ENCODE results near the gene UGT1A5.

Gene UGT1A5

GRCh38 chr2:233817361-233817911 lies 104.7 kb downstream of the UGT1A5 start:
- DNase-seq (ENCODE audit: insufficient read length) (no peak), FAIRE-seq (no peak)
- TF ChIP-seq TAF1 (IDR thresholded peaks at IDR 0.05; ENCODE audit: borderline replicate concordance, low read depth, low read length), result no peak
- TF ChIP-seq POLR2A (IDR thresholded peaks at IDR 0.05; ENCODE audit: low read depth, low read length), result no peak
- no peak for TF ChIP-seq POLR2AphosphoS5 (IDR thresholded peaks at IDR 0.05; ENCODE audit: low read depth, low read length)

- no peak for FAIRE-seq
- TF ChIP-seq POLR2AphosphoS5 (IDR thresholded peaks at IDR 0.05; ENCODE audit: low read depth, low read length), result no peak
- TF ChIP-seq TAF1 (IDR thresholded peaks at IDR 0.05; ENCODE audit: borderline replicate concordance, low read depth, low read length), result no peak
- no peak for TF ChIP-seq POLR2A (IDR thresholded peaks at IDR 0.05; ENCODE audit: low read depth, low read length)
- no peak for DNase-seq (ENCODE audit: insufficient read length)
Observed at GRCh38 chr2:233817995-233818638, 105.4 kb downstream of the UGT1A5 start.

GRCh38 chr2:233818639-233819621 lies 106.2 kb downstream of the UGT1A5 start:
- TF ChIP-seq POLR2AphosphoS5 (IDR thresholded peaks at IDR 0.05; ENCODE audit: low read depth, low read length) (no peak), POLR2A (IDR thresholded peaks at IDR 0.05; ENCODE audit: low read depth, low read length) (no peak), TAF1 (IDR thresholded peaks at IDR 0.05; ENCODE audit: borderline replicate concordance, low read depth, low read length) (no peak)
- DNase-seq (ENCODE audit: insufficient read length), result no peak
- FAIRE-seq, result no peak

- TF ChIP-seq POLR2A (IDR thresholded peaks at IDR 0.05; ENCODE audit: low read depth, low read length) (no peak), TAF1 (IDR thresholded peaks at IDR 0.05; ENCODE audit: borderline replicate concordance, low read depth, low read length) (no peak), POLR2AphosphoS5 (IDR thresholded peaks at IDR 0.05; ENCODE audit: low read depth, low read length) (no peak)
- FAIRE-seq (no peak), DNase-seq (ENCODE audit: insufficient read length) (no peak)
Observed at GRCh38 chr2:233819884-233820773, 107.4 kb downstream of the UGT1A5 start.

- no peak for FAIRE-seq
- TF ChIP-seq POLR2AphosphoS5 (IDR thresholded peaks at IDR 0.05; ENCODE audit: low read depth, low read length) (no peak), TAF1 (IDR thresholded peaks at IDR 0.05; ENCODE audit: borderline replicate concordance, low read depth, low read length) (no peak), POLR2A (IDR thresholded peaks at IDR 0.05; ENCODE audit: low read depth, low read length) (no peak)
Observed at GRCh38 chr2:233820774-233821105, 108.0 kb downstream of the UGT1A5 start.

DNA sequence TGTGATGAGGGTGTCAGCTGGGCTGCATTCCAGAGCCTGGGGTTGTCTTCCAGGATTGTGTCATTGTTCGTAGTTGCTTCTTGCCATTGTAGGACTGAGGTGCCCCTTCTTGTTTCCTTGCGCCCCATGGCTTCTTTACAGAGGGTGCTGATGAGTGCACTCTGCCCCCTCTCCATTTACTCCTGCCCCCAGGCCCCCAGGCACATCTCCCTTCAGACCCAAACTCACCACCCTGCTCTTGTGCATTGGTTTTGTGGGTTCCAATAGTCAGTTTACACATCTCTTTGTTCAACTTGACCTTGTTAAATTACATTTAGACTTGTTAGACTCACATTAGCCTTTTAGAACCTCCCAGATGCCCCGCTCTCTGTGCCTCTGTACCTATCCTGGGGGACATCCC lies 108.5 kb downstream of the UGT1A5 start:
- FAIRE-seq (no peak), DNase-seq (ENCODE audit: insufficient read length) (no peak)
- no peak for TF ChIP-seq POLR2AphosphoS5 (IDR thresholded peaks at IDR 0.05; ENCODE audit: low read depth, low read length)
- no peak for TF ChIP-seq POLR2A (IDR thresholded peaks at IDR 0.05; ENCODE audit: low read depth, low read length)
- no peak for TF ChIP-seq TAF1 (IDR thresholded peaks at IDR 0.05; ENCODE audit: borderline replicate concordance, low read depth, low read length)

More at GRCh38 chr2:233820774-233821105, 108.0 kb downstream of the UGT1A5 start:
- DNase-seq (ENCODE audit: insufficient read length), result no peak

- TF ChIP-seq TAF1 (IDR thresholded peaks at IDR 0.05; ENCODE audit: borderline replicate concordance, low read depth, low read length) (no peak), POLR2AphosphoS5 (IDR thresholded peaks at IDR 0.05; ENCODE audit: low read depth, low read length) (no peak), POLR2A (IDR thresholded peaks at IDR 0.05; ENCODE audit: low read depth, low read length) (no peak)
- DNase-seq (ENCODE audit: insufficient read length) (no peak), FAIRE-seq (no peak)
Observed at GRCh38 chr2:233821709-233822100, 109.0 kb downstream of the UGT1A5 start.

DNA sequence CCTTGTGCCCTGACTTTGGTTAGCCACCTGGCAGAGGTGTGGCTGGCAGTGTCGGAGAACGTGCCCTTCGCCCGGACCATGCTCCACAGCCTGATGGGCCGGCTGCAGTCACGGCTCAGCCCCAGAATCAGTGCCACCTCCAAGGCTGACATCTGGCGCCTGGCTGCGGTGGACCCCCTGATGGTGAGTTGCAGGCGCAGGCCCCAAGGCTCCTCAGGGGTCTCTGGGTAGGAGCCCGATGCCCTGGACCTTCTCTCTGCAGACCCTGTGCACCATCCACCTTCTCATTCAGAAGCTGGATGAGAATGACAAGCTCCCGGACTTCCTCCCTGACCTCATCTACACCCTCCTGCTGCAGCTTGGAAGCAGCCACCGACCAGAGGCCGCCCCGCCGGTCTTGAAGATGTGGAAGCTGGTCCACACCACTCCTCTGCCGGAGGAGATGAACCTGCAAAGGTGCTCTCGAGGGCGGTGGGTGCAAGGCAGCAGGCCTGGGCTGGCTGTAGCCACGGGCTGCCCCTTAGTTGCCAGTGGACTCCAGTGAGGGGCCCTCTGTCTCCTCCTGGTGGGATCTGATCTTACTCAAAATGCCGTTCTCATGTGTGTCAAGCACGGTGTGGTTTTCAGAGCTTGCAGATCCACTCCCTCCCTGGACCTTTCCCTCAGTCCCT lies 109.5 kb downstream of the UGT1A5 start:
- DNase-seq (ENCODE audit: insufficient read length) (no peak), FAIRE-seq (no peak)
- TF ChIP-seq POLR2AphosphoS5 (IDR thresholded peaks at IDR 0.05; ENCODE audit: low read depth, low read length) (no peak), TAF1 (IDR thresholded peaks at IDR 0.05; ENCODE audit: borderline replicate concordance, low read depth, low read length) (no peak), POLR2A (IDR thresholded peaks at IDR 0.05; ENCODE audit: low read depth, low read length) (no peak)
